Erythroblast (primary cell): ENCODE results near the gene C9orf43.
"Not testable (repeated sequence)": the region's sequence is repeated elsewhere in the genome, so short reads cannot be mapped to it uniquely, and the experiment has no call there.

Source experiments
- DNase-seq, 2 experiments: peaks; one replicate each; lab custom pipeline; 2025; lab: John Stamatoyannopoulos, UW
- GATA1 ChIP-seq: IDR thresholded peaks from 2 replicates; pipeline ENCODE4 v1.6.1; 2011; ENCODE audit warnings: low read depth, mild to moderate bottlenecking, control low read depth, low read length, moderate library complexity
- POLR2A ChIP-seq: IDR thresholded peaks from 2 replicates; pipeline ENCODE4 v1.6.1; 2011; ENCODE audit warnings: mild to moderate bottlenecking, low read length

The C9orf43 gene

GRCh38 chr9:113416149-113416721 is 5.7 kb downstream of the C9orf43 start:
- no peak for DNase-seq
- TF ChIP-seq GATA1, result no peak
- no peak for TF ChIP-seq POLR2A

DNA sequence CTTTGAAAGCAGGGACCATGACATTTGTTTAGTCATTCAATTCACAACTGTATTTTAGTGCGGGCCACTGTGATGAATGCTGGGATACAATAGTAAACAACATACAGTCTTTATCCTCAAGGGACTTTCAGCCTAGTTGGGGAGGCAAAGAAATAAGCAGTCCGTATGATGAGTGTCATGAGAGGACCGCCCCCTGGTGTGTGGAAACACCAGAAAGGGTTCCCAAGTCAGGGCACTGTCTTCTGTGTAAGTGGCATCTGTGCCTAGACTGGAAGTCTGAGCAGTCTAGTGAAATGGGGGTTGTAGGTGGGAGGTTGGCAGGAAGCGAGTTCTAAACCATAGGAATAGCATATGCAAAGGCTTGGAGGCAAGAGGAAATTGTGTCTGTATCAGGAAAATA is 6.8 kb downstream of the C9orf43 start:
- peak; percentile 36 to 48 for DNase-seq

DNA sequence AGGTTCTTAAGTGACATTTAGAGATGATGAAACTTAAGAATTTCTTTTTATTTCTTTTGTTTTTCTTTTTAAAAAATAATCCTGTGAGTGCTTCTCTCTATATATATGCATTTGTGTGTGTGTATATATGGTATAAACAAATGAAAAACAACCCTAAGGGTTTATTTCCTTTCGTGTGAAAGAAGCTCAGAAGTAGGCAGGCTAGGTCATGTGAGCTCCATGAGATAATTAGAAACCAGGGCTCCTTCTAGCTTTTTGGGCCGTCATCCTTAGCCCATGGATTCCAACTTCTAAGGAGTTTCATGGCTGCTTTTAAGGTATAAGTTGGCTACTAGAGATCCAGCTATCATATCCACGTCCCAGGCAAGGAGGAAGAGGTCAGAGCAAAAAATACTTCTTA is 11.2 kb downstream of the C9orf43 start:
- TF ChIP-seq GATA1 (no peak), POLR2A (no peak)

More for the DNA sequence above, 6.8 kb downstream of the C9orf43 start:
- TF ChIP-seq GATA1 (no peak), POLR2A (no peak)

DNA sequence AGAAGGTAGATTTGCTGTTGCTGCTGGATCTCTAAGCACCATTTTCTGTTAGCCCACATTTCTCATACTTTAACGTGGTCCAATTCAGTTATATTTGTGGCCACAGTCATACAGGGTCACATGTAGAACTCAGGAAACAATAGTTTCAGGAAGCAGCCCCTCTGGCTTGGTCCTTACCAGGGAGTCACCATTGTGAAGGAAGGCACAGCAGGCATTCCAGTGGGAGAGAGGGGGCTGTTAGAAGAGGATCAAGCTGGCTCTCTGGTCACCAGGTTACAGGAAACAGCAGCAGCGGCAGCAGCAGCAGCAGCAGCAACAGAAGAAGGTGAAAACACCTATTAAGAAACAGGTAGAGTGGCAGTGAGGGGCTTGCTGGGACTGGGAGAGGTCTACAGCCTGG is 14.5 kb downstream of the C9orf43 start:
- no peak for DNase-seq
- TF ChIP-seq GATA1, result no peak
- no peak for TF ChIP-seq POLR2A

More for the DNA sequence above, 11.2 kb downstream of the C9orf43 start:
- no peak for DNase-seq

GRCh38 chr9:113426701-113427100 is 16.2 kb downstream of the C9orf43 start:
- DNase-seq, result no peak

DNA sequence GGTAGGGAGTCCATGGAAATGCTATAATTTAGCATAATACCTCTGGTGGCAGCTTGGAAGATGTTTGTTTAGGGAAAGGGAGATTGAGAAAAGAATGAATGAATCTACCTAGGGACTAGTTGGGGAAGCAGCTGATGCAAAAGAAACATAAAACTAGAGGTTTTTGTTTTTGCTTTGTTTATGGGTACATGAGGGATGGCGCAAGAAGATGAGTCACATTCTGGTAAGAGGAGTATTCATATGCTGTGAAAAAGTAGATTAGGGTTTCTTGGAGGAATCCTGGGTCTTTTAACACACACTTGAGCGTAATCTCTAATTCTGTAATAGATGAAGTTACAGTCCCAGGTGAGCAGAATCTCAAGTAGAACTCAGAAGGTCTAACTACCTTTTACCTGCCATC is 17.1 kb downstream of the C9orf43 start:
- DNase-seq, result peak in 1 of 2 experiments; percentile 18
- TF ChIP-seq POLR2A, result no peak
- no peak for TF ChIP-seq GATA1

More at GRCh38 chr9:113426701-113427100, 16.2 kb downstream of the C9orf43 start:
- TF ChIP-seq GATA1 (no peak), POLR2A (no peak)

GRCh38 chr9:113428062-113428615 is 17.6 kb downstream of the C9orf43 start:
- no peak for TF ChIP-seq GATA1
- no peak for TF ChIP-seq POLR2A
- DNase-seq, result no peak

- TF ChIP-seq POLR2A (no peak), GATA1 (no peak)
- DNase-seq, result no peak
These were observed 20.6 kb downstream of the C9orf43 start for GRCh38 chr9:113431191-113431590.

DNA sequence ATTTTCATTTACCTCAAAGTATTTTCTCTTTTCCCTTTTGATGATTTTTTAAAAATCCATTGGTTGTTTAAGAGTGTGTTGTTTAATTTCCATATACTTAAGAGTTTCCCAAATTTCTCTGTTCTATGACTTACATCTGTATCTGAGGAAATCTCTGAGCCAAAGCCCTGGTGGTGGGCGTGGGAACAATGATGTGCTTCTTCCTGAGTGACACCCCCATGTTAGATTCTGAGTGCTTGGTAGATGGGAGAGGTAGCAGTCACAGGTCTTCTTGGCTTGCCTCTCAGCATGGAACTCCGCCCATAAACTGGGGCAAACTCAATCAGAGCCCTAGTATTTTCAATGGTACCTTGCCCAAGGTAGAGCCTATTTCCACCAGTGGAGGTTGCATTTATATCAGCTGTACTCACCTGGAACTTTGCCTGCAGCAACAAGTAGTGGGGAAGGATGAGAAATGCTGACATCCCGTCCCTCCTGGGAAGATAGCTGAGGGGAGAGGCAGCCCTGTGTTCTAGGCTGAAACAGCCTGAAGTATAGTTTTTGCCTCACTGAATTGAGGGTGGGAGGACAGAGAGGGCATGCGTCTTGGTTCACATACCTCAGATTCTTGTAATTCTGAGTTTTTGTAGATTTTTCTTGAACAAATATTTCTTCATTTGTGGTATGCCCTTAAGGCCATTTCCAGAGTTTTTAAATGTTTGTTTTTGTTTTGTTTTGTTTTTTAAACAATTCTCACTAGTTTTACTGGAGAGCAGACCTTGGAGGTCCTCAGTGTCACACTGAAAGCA is 26.4 kb downstream of the C9orf43 start:
- TF ChIP-seq POLR2A, result no peak
- no peak for TF ChIP-seq GATA1

GRCh38 chr9:113437716-113438115 is 27.2 kb downstream of the C9orf43 start:
- not testable (repeated sequence) for DNase-seq

More for the DNA sequence above, 26.4 kb downstream of the C9orf43 start:
- DNase-seq, result no peak

DNA sequence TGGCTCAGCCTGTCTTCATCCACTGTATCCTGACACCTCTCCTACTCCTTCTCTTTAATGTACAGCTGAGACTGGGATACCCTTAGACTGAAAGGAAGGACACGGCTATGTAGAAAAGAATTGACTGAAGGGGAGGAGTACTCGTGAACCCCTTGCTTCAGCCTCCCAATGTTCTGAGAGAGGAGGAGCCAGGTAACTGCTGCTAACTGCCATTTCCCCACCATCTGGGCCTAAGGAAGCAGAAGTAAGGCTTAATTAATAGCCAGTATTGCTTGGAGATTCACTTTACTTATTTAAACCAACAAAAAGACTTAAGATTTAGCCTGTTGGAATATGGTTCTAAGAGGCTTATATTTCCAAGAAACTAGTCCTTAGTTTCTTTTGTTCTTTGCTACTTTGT is 34.2 kb downstream of the C9orf43 start:
- no peak for DNase-seq
- no peak for TF ChIP-seq GATA1
- TF ChIP-seq POLR2A, result no peak

GRCh38 chr9:113446323-113446740 is 35.8 kb downstream of the C9orf43 start:
- peak; percentile 43 to 71 for DNase-seq
- TF ChIP-seq POLR2A (no peak), GATA1 (no peak)

DNA sequence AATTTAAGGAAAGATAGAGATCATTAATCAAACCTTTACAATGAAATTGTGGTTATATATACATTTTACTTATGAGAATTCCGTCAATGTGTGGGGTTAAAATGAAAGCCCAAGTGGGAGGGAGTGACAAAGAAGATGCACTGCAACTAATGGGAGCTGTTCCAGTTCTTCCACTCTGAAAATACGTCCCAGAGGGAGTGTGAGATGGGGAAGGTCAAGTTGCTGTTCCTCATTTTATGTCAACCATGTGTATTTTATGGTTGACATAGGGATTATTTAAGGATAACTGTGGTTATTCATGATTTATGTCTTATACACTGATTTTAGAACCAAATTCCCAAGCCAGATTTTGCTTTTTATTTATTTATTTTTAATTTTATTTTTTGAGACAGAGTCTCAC is 38.8 kb downstream of the C9orf43 start:
- TF ChIP-seq GATA1 (no peak), POLR2A (no peak)
- DNase-seq, result no peak

DNA sequence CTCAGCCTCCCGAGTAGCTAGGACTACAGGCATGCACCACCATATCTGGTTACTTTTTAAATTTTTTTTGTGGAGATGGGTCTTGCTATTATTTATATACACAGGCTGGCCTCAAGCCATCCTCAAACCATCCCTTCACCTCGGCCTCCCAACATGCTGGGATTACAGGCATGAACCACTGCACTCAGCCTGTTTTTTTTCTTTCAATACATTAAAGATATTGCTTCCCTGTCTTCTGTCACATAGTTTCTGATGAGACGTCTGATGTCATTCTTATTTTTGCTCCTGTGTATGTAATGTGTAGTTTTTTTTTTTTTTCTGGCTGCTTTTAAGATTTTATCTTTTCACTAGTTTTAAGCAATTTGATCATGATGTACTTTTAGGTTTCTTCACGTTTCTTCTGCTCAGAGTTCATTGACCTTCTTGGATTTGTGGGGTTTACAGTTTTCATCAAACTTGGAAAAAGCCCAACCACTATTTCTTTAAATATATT is 41.6 kb downstream of the C9orf43 start:
- TF ChIP-seq POLR2A, result no peak
- no peak for TF ChIP-seq GATA1
- DNase-seq, result peak in 1 of 2 experiments; percentile 20
